HCT116 (cell line): ENCODE data around the gene SLC40A1. TPM values are rescaled to one million over a fixed set of nuclear protein-coding genes. Genes with fewer than 3 reads are reported as not detected.

Experiments
- ATAC-seq: fragments of 200-7000 bp; cut with Tn5 transposase; 2 replicates; pipeline ENCODE4 v1.9.1; 2020; ENCODE audit warnings: mild to moderate bottlenecking, moderate library complexity
- BruUV-seq: library from RNA; stranded (reverse); fragments of 400-500 nt; replicated peaks from 2 replicates; lab custom pipeline; 2021; lab: Mats Ljungman, UMichigan
- CTCF ChIA-PET: fragments of 300-600 bp; sonication (Branson Sonifier 250); formaldehyde crosslinking; loops from one replicate; lab custom pipeline; 2021; ENCODE audit warnings: antibody characterized with exemption; lab: Charles Lee
- POLR2A ChIA-PET: fragments of 300-600, 350-600 bp; sonication (Branson Sonifier 250); formaldehyde crosslinking; loops from one replicate; lab custom pipeline; 2021; ENCODE audit warnings: antibody characterized with exemption; lab: Charles Lee
- RAD21 ChIA-PET, 2 experiments: fragments of 300-600 bp; sonication (Branson Sonifier 250); formaldehyde crosslinking; loops; one replicate each; lab custom pipeline; 2023; ENCODE audit warnings: low total read pairs in 2 of 2; ENCODE audit not compliant: uncharacterized antibody in 2 of 2, unreplicated experiment in 2 of 2, low non-redundant PET in 1 of 2; lab: Charles Lee
- DNase-seq: peaks from one replicate; pipeline ENCODE4 v3.0.0-alpha.2; 2010; ENCODE audit warnings: low read depth, low spot score
- H2AFZ ChIP-seq: fragments of 200-600 bp; shearing (Covaris generic), sonication (generic); 2 replicates; pipeline ENCODE4 v1.6.1; 2017; ENCODE audit warnings: low read depth, mixed run types, mixed read lengths, antibody characterized with exemption, low read length; ENCODE audit not compliant: poor library complexity, severe bottlenecking
- H3K27ac ChIP-seq: 2 replicates; pipeline ENCODE4 v1.5.1; 2012; ENCODE audit warnings: low read depth, low read length
- H3K27me3 ChIP-seq: fragments of 200-600 bp; sonication (generic); 2 replicates; pipeline ENCODE4 v1.6.1; 2016; ENCODE audit warnings: mixed run types, low read length, mixed read lengths; ENCODE audit not compliant: insufficient read depth
- H3K36me3 ChIP-seq, 2 experiments: fragments of 200-500 bp in 1 of 2; fragments of 200-600 bp in 1 of 2; sonication (Bioruptor generic) in 1 of 2; sonication (generic) in 1 of 2; 2 replicates each; pipeline versions ENCODE4 v1.5.1 to v1.6.1; 2014 to 2016; ENCODE audit warnings: low read length in 2 of 2, inconsistent platforms in 1 of 2, mixed read lengths in 1 of 2, mixed run types in 1 of 2; ENCODE audit not compliant: insufficient read depth in 2 of 2, control insufficient read depth in 1 of 2
- H3K4me1 ChIP-seq, 2 experiments: fragments of 200-600 bp in 1 of 2; sonication (generic) in 1 of 2; 2 replicates each; pipeline versions ENCODE4 v1.5.1 to v1.6.1; 2012 to 2017; ENCODE audit warnings: low read length in 2 of 2, inconsistent platforms in 1 of 2, mild to moderate bottlenecking in 1 of 2, mixed read lengths in 1 of 2, mixed run types in 1 of 2, moderate library complexity in 1 of 2; ENCODE audit not compliant: insufficient read depth in 2 of 2, control insufficient read depth in 1 of 2
- H3K4me2 ChIP-seq: fragments of 200-600 bp; sonication (generic); 2 replicates; pipeline ENCODE4 v1.6.1; 2017; ENCODE audit warnings: mixed run types, low read length, mixed read lengths
- H3K4me3 ChIP-seq, 2 experiments: fragments of 200-600 bp in 1 of 2; sonication (generic) in 1 of 2; replicated peaks in 1 of 2; 2 replicates each; pipeline ENCODE4 v1.5.1; 2011 to 2016; ENCODE audit warnings: low read length in 2 of 2, control low read depth in 1 of 2, low read depth in 1 of 2, mild to moderate bottlenecking in 1 of 2, mixed read lengths in 1 of 2, mixed run types in 1 of 2
- H3K79me2 ChIP-seq: fragments of 200-600 bp; sonication (generic); 2 replicates; pipeline ENCODE4 v1.6.1; 2017; ENCODE audit warnings: mild to moderate bottlenecking, mixed run types, low read length, moderate library complexity, mixed read lengths; ENCODE audit not compliant: insufficient read depth
- H3K9ac ChIP-seq: fragments of 200-600 bp; sonication (generic); 2 replicates; pipeline ENCODE4 v1.6.1; 2016; ENCODE audit warnings: low read length, mixed read lengths
- H3K9me2 ChIP-seq: fragments of 200-600 bp; sonication (generic), shearing (Covaris generic); 2 replicates; pipeline ENCODE4 v1.6.1; 2017; ENCODE audit warnings: mixed run types, mild to moderate bottlenecking, moderate library complexity; ENCODE audit not compliant: insufficient read depth
- H3K9me3 ChIP-seq, 2 experiments: fragments of 200-500 bp in 1 of 2; fragments of 200-600 bp in 1 of 2; sonication (Bioruptor generic) in 1 of 2; sonication (generic) in 1 of 2; 2 replicates each; pipeline ENCODE4 v1.6.1; 2014 to 2017; ENCODE audit warnings: low read length in 2 of 2, mixed read lengths in 2 of 2, inconsistent platforms in 1 of 2, low read depth in 1 of 2, mild to moderate bottlenecking in 1 of 2, mixed run types in 1 of 2, moderate library complexity in 1 of 2; ENCODE audit not compliant: control insufficient read depth in 1 of 2, insufficient read depth in 1 of 2
- H4K20me1 ChIP-seq: fragments of 200-600 bp; sonication (generic), shearing (Covaris generic); 2 replicates; pipeline ENCODE4 v1.6.1; 2017; ENCODE audit warnings: mixed run types, mild to moderate bottlenecking, moderate library complexity; ENCODE audit not compliant: insufficient read depth
- CBX3 ChIP-seq: IDR thresholded peaks from 2 replicates; pipeline ENCODE4 v1.6.1; 2012; ENCODE audit warnings: low read depth
- CEBPB ChIP-seq: IDR thresholded peaks from 2 replicates; pipeline ENCODE4 v1.6.1; 2012; ENCODE audit warnings: low read depth
- EGR1 ChIP-seq: IDR thresholded peaks from 2 replicates; pipeline ENCODE4 v1.6.1; 2012; ENCODE audit warnings: low read depth
- ELF1 ChIP-seq: IDR thresholded peaks from 2 replicates; pipeline ENCODE4 v1.6.1; 2012; ENCODE audit warnings: low read depth, borderline replicate concordance
- EZH2 ChIP-seq: fragments of 200-600 bp; sonication (generic); IDR thresholded peaks from 2 replicates; pipeline ENCODE4 v1.6.1; 2017; ENCODE audit warnings: antibody characterized with exemption, mixed run types
- EZH2phosphoT487 ChIP-seq: fragments of 200-600 bp; IDR thresholded peaks from 2 replicates; pipeline ENCODE4 v1.6.1; 2018; ENCODE audit warnings: antibody characterized with exemption, borderline replicate concordance
- MAX ChIP-seq: IDR thresholded peaks from 2 replicates; pipeline ENCODE4 v1.6.1; 2012
- POLR2A ChIP-seq: IDR thresholded peaks from 2 replicates; pipeline ENCODE4 v1.7.0; 2011; ENCODE audit warnings: borderline replicate concordance; ENCODE audit not compliant: insufficient read depth, insufficient read length; ENCODE audit errors: extremely low read depth
- SP1 ChIP-seq: IDR thresholded peaks from 2 replicates; pipeline ENCODE4 v1.6.1; 2012; ENCODE audit warnings: low read depth
- SRF ChIP-seq: IDR thresholded peaks from 2 replicates; pipeline ENCODE4 v1.6.1; 2012; ENCODE audit warnings: low read depth
- TCF7L2 ChIP-seq: IDR thresholded peaks from 2 replicates; pipeline ENCODE4 v1.7.0; 2011; ENCODE audit warnings: borderline replicate concordance, inconsistent platforms; ENCODE audit not compliant: insufficient read depth, insufficient read length; ENCODE audit errors: extremely low read depth
- ZNF274 ChIP-seq: fragments of 200-500 bp; sonication (Bioruptor generic); IDR thresholded peaks from 2 replicates; pipeline ENCODE4 v1.6.1; 2014; ENCODE audit warnings: mild to moderate bottlenecking, low read depth, low read length, inconsistent platforms
- intact Hi-C: fragments of 100-400 bp; cut with micrococcal nuclease; formaldehyde crosslinking; loops from 2 replicates; pipeline ENCODE4 v1.10.0; 2022
- total RNA-seq: library from RNA; stranded (reverse); gene quantifications from one replicate; pipeline ENCODE4 v1.2.1, GENCODE V29; 2021; ENCODE audit not compliant: unreplicated experiment
- TF ChIP-seq, protein P1 (sequence below): IDR thresholded peaks from 2 replicates; pipeline ENCODE4 v1.6.1; 2012

SLC40A1 gene
- total RNA-seq, 1 experiment from 2014 or later, result 1.5 TPM

GRCh38 chr2:189516546-189516945 is 64.0 kb downstream of the SLC40A1 start:
- Histone ChIP-seq H3K4me3 (no peak overlapping the region), H4K20me1 (no peaks in the 10 kb centered on the region), H3K4me1 (no peaks in the 10 kb centered on the region), H3K27me3 (no peaks in the 10 kb centered on the region), H3K27ac (no peak overlapping the region), H3K79me2 (no peaks in the 10 kb centered on the region), H2AFZ (no peak overlapping the region), H3K4me2 (no peak overlapping the region), H3K9me3 (no peaks in the 10 kb centered on the region), H3K9ac (no peak overlapping the region), H3K36me3 (no peaks in the 10 kb centered on the region), H3K9me2 (no peaks in the 10 kb centered on the region)
- ATAC-seq (no peak), DNase-seq (no peak)
- ChIA-PET POLR2A (no interaction called here), RAD21 (no interaction called here), CTCF (no interaction called here)
- TF ChIP-seq EZH2, result no peak
- no peak for TF ChIP-seq ELF1
- no peak for TF ChIP-seq SP1
- TF ChIP-seq MAX, result no peak
- no peak for TF ChIP-seq CEBPB
- BruUV-seq, result no TSS peak
- intact Hi-C loops, result no loop called here

DNA sequence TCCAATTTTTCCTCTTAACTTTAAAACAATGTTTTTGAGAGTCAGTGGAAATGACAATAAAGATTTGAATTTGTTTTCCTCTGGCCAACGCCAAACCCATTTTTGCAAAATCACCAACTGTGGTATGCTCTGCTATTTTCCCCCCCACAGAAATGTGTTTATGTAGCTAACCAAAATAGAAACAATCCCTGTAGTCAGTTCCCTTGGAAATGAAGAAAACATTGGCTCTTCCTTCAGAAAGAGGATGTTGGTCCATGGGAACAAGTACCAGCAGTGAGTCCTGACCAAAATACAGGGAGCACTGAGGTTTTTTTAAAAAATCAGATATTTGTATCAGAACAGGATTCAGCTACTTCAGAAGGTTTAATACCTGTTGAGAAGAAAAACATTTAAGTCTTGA is 65.3 kb downstream of the SLC40A1 start:
- CTCF ChIA-PET, result no interaction called here
- intact Hi-C loops, result no loop called here

More for the DNA sequence above, 65.3 kb downstream of the SLC40A1 start:
- no peak overlapping the region for H3K27ac ChIP-seq
- H2AFZ ChIP-seq, result no peak overlapping the region
- no peak overlapping the region for H3K4me2 ChIP-seq
- H3K9ac ChIP-seq, result no peak overlapping the region
- DNase-seq (no peak), ATAC-seq (no peak)
- H3K79me2 ChIP-seq, result no peaks in the 10 kb centered on the region
- BruUV-seq, result no TSS peak
- H4K20me1 ChIP-seq, result no peaks in the 10 kb centered on the region
- ChIA-PET RAD21 (no interaction called here), POLR2A (no interaction called here)
- no peak for TF ChIP-seq EGR1
- TF ChIP-seq POLR2A, result no peak
- TF ChIP-seq TCF7L2, result no peak
- no peak for TF ChIP-seq CBX3
- no peak for TF ChIP-seq SRF
- TF ChIP-seq EZH2phosphoT487, result no peak
- no peak for TF ChIP-seq ZNF274
- TF ChIP-seq, protein P1, sequence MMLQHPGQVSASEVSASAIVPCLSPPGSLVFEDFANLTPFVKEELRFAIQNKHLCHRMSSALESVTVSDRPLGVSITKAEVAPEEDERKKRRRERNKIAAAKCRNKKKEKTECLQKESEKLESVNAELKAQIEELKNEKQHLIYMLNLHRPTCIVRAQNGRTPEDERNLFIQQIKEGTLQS, result no peak
- H3K4me3 ChIP-seq, result no peak overlapping the region
- H3K4me1 ChIP-seq, result no peaks in the 10 kb centered on the region
- no peaks in the 10 kb centered on the region for H3K27me3 ChIP-seq
- no peaks in the 10 kb centered on the region for H3K36me3 ChIP-seq
- no peaks in the 10 kb centered on the region for H3K9me2 ChIP-seq
- H3K9me3 ChIP-seq, result no peaks in the 10 kb centered on the region
